ENCODE results near the gene ZNF532.

- no peak for TF ChIP-seq CTCF (IDR thresholded peaks at IDR 0.05)
- TF ChIP-seq POLR2A (IDR thresholded peaks at IDR 0.05) = no peak
These were observed 169.3 kb downstream of the ZNF532 start for GRCh38 chr18:59033974-59034373.
